NOMO-1 treated with DMSO at 0.1 percent for 48 hours (cell line): ENCODE results near the gene EHMT1.
A peak's percentile ranks its signal among the peaks of the same experiment; 100 is the strongest.

Experiments used
- DNase-seq: peaks from one replicate; lab custom pipeline; 2025; ENCODE audit not compliant: unreplicated experiment; lab: John Stamatoyannopoulos, UW

Gene EHMT1

DNA sequence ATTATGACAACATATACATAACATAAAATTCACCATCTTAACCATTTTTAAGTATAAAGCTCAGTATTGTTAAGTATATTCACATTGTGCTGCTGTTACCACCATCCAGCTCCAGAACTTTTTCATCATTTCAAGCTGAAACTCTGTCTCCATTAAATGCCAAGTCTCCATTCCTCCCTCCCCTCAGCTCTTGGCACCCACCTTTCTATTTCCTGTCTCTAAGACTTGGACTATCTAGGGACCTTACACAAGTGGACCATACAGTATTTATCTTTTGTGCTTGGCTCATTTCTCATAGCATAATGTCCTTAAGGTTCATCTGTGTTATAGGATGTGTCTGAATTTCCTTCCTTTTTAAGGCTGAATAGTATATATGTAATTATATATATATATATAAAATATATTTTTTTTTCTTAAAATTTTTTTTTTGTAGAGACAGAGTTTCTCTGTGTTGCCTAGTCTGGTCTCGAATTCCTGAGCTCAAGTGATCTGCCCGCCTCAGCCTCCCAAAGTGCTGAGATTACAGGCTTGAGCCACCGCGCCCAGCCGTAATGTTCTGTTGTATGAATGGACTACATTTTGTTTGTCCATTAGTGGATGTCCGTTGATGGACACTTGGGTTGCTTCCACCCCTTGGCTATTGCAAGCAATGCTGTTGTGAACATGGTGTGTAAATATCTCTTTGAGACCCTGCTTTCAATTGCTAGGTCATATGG, 72.3 kb downstream of the EHMT1 start:
- no peak for DNase-seq

DNA sequence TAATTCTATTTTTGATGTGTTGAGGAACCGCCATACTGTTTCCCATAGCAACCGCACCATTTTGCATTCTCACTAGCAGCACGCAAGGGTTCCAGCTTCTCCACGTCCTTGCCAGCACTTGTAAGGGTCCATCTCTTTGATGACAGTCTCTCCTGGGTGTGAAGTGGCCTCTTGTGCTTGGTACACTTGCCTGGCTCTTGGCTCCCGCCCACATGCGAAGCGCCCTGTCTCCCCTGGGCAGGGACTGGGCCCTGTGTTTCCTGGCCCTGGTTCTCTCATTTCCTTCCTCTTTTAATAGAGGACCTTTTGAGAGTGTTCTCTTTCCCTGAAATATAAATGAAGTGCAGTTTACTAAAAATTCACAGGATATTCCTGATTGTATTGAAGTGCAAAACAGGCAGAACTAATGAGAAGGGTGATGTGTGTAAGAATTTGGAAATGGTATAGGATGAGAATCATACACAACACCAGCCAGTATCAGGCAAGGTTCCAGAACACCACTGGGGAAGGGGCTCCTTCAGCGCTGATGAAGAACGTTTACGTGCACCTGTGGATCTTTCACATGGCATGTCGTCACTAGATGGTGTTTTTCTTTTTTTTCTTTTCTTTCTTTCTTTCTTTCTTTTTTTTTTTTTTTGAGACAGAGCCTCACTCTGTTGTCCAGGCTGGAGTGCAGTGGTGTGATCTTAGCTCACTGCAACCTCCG, 73.0 kb downstream of the EHMT1 start:
- peak; percentile 59 for DNase-seq

DNA sequence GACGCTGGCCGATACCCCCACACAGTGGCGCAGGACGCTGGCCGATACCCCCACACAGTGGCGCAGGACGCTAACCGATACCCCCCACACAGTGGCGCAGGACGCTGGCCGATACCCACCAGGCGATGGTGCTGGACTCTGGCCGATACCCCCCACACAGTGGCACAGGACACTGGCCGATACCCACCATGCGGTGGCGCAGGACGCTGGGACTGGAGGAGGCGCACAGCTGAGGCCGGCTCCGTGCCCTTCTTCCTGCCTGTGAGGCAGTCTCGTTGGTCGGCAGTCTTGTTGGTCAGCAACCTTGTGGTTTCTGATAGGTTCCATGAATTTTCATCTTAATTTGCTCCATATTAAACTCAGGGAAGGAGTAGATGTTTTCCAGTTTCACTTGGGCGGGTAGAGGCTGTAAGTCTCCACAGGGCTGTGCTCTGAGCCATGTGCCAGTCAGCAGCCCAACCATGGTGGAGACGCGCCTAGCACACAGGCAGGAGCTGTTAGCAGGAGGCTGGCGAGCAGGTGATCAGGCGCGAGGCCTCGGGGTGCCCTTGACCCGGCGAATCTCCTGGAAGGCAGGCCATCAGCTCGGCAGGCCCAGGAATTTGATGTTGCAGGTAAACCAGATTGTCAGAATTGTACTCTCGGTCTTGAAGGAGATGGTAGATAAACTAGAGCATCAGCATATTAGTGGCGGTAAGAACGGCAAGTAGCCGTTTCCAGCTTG, 75.6 kb downstream of the EHMT1 start:
- DNase-seq, result no peak

DNA sequence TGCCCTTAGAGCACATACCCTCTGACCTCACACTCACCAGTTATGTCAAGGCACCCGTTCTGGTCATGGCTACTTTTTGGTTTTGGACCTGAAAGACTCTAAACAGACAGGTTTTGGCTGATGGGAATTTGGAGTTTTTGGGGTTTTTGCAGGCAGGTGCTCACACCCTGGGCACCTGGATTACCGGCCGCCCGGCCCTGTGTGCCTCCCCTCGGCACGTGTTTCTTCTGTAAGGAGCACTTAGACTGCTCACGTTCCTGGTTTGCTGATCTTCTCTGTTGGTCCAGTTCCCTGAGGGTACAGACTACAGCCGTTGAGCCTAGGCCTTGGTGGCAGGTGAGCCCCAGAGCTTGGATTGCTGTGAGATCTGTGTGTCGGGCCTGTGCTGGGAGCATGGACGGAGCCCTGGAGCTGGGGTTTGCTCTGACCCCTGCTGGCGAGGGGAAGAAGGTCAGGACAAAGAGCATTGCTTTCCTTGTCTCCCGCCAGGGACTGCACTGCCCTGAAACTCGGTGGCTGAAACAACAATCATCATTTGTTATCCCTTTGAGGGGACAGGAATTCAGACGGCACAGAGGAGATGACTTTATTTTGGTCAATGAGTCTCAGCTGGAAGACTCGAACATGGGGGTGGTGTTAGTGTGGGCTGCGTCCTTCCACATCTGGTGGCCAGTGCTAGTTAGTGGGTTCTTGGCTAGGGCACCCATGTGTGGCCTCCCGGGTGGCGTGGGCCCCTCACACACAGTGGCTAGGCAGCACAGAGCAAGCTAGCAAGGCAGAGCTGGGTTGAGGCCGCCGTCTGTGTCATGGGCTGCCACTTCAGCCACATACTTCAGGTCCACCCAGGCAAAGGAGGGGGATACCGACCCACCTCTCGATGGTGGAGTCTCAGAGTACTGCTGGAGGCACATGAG, 76.4 kb downstream of the EHMT1 start:
- no peak for DNase-seq

DNA sequence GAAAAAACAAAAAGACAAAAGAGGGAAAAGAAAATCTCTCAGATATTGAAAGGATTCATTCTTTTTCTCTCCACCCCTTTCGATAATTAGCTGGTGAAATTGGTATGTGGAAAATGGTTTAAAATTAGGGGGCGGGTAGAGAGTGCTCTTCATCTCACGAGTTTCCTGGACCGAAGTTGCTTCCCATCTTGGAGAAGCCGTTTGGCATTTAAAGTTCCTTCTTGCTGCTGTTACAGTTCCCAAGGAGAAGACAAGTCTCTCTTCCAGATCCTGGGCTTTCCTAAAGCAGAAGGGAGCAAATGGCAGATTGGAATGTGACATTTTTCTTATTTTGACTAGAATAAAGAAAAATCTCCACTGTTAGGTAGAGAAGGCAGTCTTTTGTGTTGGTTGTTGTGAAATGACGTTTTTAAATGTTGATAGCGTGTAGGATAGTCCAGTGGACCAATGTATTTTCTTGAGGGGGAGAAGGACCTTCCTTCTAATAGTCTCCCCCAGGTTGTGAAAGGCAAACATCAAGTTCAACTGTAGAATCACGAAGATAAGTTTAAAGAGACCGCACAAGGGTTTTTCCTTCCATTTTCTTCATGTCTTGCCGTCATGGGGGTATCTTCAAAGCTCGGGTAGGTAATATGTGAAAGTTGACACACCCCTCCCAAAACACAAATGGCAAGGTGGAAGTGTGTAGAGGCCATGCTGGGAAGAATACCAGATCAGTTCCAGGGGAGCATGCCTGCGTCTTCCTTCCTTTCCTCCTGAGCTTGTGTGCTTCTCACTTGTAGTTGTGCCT, 77.5 kb downstream of the EHMT1 start:
- DNase-seq, result no peak

DNA sequence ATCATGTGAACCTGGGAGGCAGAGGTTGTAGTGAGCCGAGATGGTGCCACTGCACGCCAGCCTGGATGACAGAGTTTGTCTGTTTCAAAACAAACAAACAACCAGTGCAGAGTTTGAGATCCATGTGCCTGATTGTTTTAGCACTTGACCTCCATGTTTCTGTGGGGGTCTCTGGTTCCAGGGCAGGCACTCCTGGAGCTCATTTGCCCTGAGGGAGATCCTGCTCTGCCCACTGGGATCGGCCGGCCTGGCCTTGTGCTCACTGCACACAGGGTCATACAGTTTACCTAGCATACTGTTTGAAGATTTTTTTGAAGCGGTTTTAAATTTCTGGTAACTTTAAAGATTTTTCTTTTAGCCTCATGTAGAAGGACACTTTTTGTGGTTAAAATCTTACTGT, 78.4 kb downstream of the EHMT1 start:
- no peak for DNase-seq

DNA sequence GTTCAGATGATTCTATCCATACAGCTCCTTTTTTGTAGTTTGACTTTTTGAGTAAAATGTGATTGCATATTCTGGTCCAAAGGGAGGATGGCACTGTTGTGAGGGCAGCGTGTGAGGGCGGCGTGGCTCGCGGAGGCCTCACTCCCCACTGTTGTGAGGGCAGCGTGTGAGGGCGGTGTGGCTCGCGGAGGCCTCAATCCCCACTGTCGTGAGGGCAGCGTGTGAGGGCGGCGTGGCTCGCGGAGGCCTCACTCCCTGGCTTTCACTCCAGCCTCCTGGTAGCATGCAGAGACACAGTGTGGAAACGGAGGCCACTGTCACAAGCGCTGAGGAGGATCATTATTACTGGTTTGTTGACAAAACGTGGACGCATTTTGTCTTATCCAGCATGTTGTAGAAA, 79.0 kb downstream of the EHMT1 start:
- no peak for DNase-seq

DNA sequence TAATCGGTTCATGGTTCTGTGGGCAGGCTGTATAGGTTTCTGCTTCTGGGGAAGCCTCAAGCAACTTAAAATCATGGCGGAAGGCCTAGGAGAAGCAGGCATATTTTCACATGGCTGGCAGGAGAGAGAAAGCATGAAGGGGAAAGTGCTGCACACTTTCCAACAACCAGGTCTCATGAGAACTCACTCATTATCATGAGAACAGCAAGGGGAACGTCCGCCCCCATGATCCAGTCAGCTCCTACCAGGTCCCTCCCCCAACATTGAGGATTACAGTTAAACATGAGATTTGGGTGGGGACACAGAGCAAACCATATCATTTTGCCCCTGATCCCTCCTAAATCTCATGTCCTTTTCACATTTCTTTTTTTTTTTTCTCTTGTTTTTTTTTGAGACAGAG, 82.1 kb downstream of the EHMT1 start:
- no peak for DNase-seq

DNA sequence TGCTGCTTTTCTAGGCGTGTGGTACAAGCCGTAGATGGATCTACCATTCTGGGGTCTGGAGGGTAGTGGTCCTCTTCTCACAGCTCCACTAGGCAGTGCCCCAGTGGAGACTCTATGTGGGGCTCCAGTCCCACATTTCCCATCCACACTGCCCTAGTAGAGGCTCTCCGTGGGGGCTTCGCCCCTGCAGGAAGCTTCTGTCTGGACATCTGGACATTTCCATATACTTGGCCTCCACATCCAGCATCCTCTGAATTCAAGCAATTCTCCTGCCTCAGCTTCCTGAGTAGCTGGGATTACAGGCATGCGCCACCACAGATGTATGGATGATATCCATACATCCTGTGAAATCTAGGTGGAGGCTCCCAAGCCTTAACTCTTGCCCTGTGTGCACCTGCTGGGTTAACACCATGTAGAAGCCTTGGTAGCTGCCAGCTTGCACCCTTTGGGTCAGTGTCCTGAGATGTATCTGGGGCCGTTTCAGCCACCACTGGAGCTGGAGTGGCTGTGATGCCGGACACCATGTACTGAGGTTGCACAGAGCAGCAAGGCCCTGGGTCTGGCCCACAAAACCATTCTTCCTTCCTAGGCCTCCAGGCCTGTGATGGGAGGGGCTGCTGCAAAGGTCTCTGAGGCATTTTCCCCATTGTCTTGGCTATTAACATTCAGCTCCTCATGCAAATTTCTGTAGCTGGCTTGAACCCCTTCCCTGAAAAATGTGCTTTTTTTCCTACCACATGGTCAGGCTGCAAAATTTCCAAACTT, 84.0 kb downstream of the EHMT1 start:
- no peak for DNase-seq

DNA sequence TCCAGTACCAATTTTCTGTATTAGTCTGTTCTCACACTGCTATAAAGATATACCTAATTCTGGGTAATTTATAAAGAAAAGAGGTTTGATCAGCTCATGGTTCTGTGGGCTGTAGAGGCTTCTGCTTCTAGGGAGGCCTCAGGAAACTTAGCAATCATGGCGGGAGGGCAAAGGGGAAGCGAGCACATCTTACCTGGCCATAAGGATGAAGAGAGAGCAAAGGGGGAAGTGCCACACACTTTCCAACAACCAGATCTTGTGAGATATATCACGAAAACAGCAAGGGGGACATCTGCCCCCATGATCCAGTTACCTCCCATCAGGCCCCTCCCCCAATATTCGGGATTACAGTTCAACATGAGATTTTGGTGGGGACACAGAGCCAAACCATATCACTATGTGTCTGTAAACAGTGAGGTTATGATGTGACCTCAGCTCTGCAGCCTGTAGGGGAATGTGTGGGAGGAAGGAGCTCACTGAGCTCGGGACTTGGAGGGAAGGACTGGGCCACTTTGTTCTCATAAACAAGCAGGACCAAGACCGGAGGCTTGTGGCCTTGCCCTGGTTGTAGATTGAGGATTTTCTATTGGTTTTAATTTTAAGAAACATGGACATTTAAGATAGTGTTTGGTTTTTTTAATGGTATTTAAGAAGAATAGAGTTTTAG, 85.2 kb downstream of the EHMT1 start:
- no peak for DNase-seq

DNA sequence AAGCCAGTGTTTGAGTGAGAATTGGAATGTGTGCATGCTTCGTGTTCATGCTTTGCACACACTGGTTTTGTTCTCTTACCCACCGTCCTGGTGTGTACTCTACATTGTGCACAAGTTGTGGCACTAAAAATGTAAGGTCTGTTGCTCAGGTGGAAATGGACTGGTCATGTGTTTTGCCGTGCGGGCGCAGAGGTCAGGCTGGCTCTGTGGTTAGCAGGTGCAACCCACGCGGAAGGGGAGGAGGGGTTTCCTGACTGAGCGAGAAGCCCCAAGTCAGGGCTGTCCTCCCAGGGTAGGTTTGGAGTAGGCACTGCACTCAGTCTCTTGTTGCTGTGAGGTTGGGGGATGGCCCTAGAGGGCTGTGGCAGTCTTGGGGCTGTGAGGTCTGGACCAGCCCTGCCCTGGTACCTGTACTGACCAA, 86.6 kb downstream of the EHMT1 start:
- no peak for DNase-seq

DNA sequence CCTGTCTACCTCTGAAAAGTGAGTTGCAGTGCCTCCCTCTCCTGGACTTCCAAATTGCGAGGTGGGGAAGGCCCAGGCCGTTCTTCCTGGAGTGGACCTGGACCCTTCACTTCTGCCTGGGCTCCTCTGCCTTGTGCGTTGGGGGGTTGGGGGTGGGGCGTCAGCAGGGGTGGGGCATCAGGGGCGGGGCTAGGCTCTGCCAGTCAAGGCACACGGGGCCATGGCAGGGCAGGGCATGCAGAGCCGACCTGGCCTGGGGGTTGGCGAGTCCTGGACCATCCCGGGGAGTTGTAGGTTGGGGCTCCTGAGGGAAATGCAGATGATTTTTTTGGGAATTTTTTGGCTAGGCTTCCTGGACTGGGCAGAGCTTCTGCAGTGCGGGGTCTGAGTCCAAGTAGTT, 87.1 kb downstream of the EHMT1 start:
- no peak for DNase-seq

DNA sequence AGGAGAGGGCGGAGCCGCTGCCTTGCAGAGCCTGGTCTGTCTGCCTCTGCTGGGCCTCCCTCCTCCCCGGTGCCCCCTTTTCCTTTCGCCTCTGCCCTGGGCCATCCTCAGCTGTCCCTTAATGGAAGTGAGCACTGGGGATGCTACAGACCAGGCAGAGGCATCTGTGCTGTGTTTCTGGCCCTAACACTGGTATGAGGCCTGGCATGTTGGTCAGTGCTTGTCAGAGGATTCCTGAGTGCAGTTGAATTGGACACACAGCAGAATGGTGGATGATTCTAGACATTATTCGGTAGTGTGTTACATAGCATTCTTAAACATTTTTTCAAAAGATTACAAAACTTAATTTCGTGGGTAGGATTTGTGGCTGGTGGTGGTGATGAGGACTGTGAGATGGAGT, 88.6 kb downstream of the EHMT1 start:
- DNase-seq, result no peak

DNA sequence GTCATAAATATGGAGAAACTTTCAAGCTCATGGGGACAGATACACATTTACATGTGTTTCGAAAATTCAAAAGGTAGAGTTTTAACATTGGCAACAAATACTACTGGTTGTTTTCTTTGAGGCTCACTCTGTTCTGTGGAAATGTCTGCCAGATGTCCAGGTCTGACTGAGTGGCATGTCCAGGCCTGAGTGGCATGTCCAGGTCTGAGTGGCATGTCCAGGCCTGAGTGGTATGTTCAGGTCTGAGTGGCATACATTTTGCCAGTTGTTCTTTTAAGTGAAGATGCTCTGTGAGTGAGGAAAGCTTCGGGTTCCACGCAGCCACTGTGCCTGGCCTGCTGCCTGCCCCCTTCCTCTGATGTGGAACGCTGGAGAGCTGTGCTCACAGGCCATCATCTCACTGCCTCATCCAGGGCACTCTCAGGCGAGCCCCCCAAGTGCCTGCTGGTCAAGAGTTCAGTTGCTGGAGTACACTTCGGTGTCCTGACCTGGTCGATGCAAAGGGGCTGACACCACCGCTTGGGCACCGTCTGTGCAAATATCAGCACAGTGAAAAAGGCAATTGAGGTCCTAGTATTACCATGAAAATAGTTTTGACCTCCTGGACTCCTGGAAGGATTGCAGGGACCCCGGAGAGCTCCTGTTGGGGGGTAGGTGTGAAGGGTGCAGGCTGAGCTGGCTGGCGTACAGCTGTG, 89.9 kb downstream of the EHMT1 start:
- DNase-seq, result no peak

DNA sequence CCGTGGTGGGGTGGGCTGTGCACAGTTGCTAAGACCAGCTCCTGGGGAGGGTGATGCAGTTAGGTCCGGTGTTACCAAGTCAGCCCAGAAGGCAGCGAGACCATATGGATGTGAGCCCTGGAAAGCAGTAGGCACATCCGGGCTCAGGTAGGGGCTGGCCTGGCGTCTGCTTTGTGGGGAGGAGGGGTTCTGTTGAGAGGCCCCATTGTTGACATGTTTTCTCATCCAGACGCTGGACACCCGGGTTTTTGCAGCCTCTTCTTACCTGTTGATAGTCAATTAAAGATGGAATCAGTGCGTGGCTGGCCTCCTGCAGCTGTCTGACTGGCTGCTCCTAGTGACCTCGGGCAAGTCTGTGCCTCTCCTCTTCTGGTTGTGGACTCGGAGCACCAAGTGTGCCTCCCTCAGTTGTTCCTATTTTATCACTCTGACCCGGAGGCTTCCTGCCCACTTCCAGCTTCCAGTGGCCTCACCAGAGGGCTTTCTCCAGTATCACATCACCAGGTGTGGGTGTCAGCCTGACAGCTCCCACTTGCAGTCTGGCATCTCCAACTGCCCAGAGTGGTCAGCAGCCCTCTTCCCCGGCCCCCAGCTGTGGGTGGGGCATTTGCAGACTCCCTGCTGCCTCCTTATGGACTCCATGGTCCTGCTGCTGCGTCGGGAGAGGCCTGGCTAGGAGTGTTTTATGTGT, 90.8 kb downstream of the EHMT1 start:
- DNase-seq, result no peak

DNA sequence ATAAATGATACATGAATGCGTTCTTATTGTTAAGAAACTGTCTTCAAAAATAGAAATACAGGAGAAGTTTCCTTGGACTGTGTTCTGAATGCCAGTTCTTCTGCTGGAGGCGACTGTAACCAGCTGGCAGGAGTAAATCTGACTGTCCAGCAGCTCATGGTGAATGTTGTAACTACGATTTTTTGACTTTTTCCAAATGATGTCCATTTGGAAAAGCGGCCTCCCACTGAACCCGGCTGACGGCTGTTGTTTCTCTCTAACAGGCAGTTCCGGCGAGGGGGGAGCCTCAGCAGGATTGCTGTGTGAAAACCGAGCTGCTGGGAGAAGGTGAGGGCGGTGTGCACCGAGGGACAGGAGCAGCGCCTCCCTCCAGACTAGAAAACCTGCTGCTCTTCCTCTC, 91.9 kb downstream of the EHMT1 start:
- no peak for DNase-seq

DNA sequence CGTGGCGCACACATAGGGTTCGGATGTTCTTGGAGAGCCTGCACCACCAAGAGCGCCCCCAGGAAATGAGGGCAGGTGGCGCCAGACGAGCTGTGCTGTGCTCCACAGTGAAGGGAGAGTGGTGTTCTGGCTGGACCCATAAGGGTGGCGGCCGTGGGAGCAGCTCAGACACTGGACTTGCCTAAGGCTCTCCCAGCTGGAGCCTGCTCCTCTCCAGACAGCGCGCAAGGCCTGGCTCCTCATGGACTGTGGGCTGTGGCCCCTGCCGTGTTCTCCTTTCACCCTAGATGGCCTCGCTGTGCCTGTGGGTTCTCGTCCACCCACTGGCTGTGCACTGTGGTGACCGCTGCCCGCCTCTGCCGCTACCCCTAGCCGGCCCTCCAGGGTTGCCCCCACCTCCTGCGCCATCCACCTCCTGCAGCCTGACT, 92.9 kb downstream of the EHMT1 start:
- DNase-seq, result no peak

DNA sequence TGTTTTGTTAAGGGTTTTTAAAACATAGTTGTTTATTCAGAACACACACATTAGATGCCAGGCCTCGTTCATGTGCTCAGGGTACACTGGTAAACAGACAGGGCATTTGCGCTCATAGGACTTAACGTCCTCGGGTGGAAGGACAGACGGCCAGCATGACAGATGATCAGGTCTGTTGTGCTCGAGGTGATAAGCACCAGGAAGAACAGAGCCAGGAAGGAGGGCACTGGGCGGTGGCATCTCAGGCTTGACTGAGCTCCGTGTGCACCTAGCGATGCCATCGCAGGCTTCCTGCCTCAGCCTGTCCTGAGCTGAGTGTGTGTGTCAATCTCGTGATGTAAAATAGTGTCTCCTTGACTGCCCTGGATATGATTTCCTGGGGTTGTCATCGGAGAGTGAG, 96.5 kb downstream of the EHMT1 start:
- DNase-seq, result no peak
